HG03342 (cell line): Measurements from ENCODE around the gene ABCA3.

ENCODE experiments used
- ATAC-seq: cut with Tn5 transposase; IDR thresholded peaks from one replicate; pipeline ENCODE4 v1.9.1; 2021; ENCODE audit warnings: mild to moderate bottlenecking, moderate library complexity; ENCODE audit not compliant: unreplicated experiment

ABCA3 gene

GRCh38 chr16:2358811-2359210 is 18.3 kb upstream of the ABCA3 start:
- ATAC-seq, result no peak

- ATAC-seq, result no peak
Observed at GRCh38 chr16:2357331-2357730, 16.8 kb upstream of the ABCA3 start.

GRCh38 chr16:2350500-2350899 is 10.0 kb upstream of the ABCA3 start:
- ATAC-seq, result no peak

GRCh38 chr16:2343211-2343610 is 2.7 kb upstream of the ABCA3 start:
- no peak for ATAC-seq

- ATAC-seq, result no peak
Observed at GRCh38 chr16:2341456-2342447, 1.2 kb upstream of the ABCA3 start.

GRCh38 chr16:2339521-2340484 is 725 bp downstream of the ABCA3 start:
- ATAC-seq, result peak; percentile 35

- ATAC-seq, result no peak
Observed at GRCh38 chr16:2337431-2338296, 2.9 kb downstream of the ABCA3 start.

- ATAC-seq, result no peak
Observed at GRCh38 chr16:2335286-2335895, 5.1 kb downstream of the ABCA3 start.

GRCh38 chr16:2333772-2334379 is 6.7 kb downstream of the ABCA3 start:
- no peak for ATAC-seq

- no peak for ATAC-seq
Observed at GRCh38 chr16:2333231-2333630, 7.3 kb downstream of the ABCA3 start.

- no peak for ATAC-seq
Observed at GRCh38 chr16:2331931-2332267, 8.6 kb downstream of the ABCA3 start.

- no peak for ATAC-seq
Observed at GRCh38 chr16:2331199-2331930, 9.2 kb downstream of the ABCA3 start.

- no peak for ATAC-seq
Observed at GRCh38 chr16:2329532-2329931, 11.0 kb downstream of the ABCA3 start.

GRCh38 chr16:2328428-2328827 is 12.1 kb downstream of the ABCA3 start:
- ATAC-seq, result no peak

GRCh38 chr16:2326191-2326590 is 14.3 kb downstream of the ABCA3 start:
- no peak for ATAC-seq

GRCh38 chr16:2325791-2326190 is 14.7 kb downstream of the ABCA3 start:
- ATAC-seq, result no peak

- no peak for ATAC-seq
Observed at GRCh38 chr16:2325181-2325580, 15.3 kb downstream of the ABCA3 start.

GRCh38 chr16:2324296-2324859 is 16.1 kb downstream of the ABCA3 start:
- ATAC-seq, result no peak

GRCh38 chr16:2323701-2324100 is 16.8 kb downstream of the ABCA3 start:
- ATAC-seq, result no peak
